Body of pancreas (tissue), 4 donors: ENCODE data around the gene ANGPTL8. TPM values are rescaled to one million over a fixed set of nuclear protein-coding genes. Genes with fewer than 3 reads are reported as not detected.

Experiments
- ATAC-seq: fragments of 150-250 bp; one replicate; pipeline ENCODE4 v1.9.1; 2016
- DNase-seq, 4 donors: peaks; one replicate each; pipeline ENCODE4 v3.0.0-alpha.2; 2019
- H3K27ac ChIP-seq, 4 donors: fragments of 200-600 bp; sonication (generic); 1 replicate in 3 of 4; 2 replicates in 1 of 4; pipeline versions ENCODE4 v1.5.1 to v1.6.1; 2016 to 2019; ENCODE audit warnings: mild to moderate bottlenecking in 1 of 4, mixed read lengths in 1 of 4, moderate library complexity in 1 of 4
- H3K27me3 ChIP-seq, 2 donors: fragments of 200-600 bp; sonication (generic); one replicate each; pipeline ENCODE4 v1.6.0; 2016; ENCODE audit warnings: mild to moderate bottlenecking in 1 of 2
- H3K36me3 ChIP-seq, 2 donors: fragments of 200-600 bp; sonication (generic); replicated peaks in 1 of 2; 2 replicates each; pipeline ENCODE4 v1.5.1; 2016; ENCODE audit warnings: low read depth in 2 of 2; ENCODE audit not compliant: insufficient read depth in 1 of 2
- H3K4me1 ChIP-seq: fragments of 200-600 bp; sonication (generic); one replicate; pipeline ENCODE4 v1.6.0; 2016
- H3K4me3 ChIP-seq, 2 donors: fragments of 200-600 bp; sonication (generic); 1 replicate in 1 of 2; 2 replicates in 1 of 2; pipeline ENCODE4 v1.5.1; 2016 to 2019
- H3K9me3 ChIP-seq, 3 donors: fragments of 200-600 bp; sonication (generic); 1 replicate in 2 of 3; 2 replicates in 1 of 3; pipeline ENCODE4 v1.5.1; 2016
- POLR2A ChIP-seq, 3 donors: fragments of 450-650 bp; IDR thresholded peaks; one replicate each; pipeline ENCODE4 v1.6.1; 2016; ENCODE audit warnings: antibody characterized with exemption in 3 of 3, mild to moderate bottlenecking in 2 of 3
- WGBS, 2 donors: methylation state at CpG; one replicate each; pipeline ENCODE4 v1.1.5; 2017; 5-methylcytosine and 5-hydroxymethylcytosine counted together
- intact Hi-C: fragments of 100-400 bp; cut with DNase I; formaldehyde crosslinking; loops from one replicate; pipeline ENCODE4 v1.15.1; 2023
- total RNA-seq, 2 donors: library from RNA; depleted of rRNA; stranded (reverse); fragments of >200 nt; gene quantifications; one replicate each; pipeline ENCODE4 v1.1.0, GENCODE V29; 2016
- TF ChIP-seq, protein P1 (sequence below), 7 experiments: fragments of 450-650 bp in 4 of 7; fragments of 200-600 bp in 3 of 7; sonication (generic) in 3 of 7; IDR thresholded peaks; one replicate each; pipeline ENCODE4 v1.5.1; 2016 to 2019; ENCODE audit warnings: antibody characterized with exemption in 7 of 7

ANGPTL8 gene
- total RNA-seq, 2 donors from 2014 or later: not detected

DNA sequence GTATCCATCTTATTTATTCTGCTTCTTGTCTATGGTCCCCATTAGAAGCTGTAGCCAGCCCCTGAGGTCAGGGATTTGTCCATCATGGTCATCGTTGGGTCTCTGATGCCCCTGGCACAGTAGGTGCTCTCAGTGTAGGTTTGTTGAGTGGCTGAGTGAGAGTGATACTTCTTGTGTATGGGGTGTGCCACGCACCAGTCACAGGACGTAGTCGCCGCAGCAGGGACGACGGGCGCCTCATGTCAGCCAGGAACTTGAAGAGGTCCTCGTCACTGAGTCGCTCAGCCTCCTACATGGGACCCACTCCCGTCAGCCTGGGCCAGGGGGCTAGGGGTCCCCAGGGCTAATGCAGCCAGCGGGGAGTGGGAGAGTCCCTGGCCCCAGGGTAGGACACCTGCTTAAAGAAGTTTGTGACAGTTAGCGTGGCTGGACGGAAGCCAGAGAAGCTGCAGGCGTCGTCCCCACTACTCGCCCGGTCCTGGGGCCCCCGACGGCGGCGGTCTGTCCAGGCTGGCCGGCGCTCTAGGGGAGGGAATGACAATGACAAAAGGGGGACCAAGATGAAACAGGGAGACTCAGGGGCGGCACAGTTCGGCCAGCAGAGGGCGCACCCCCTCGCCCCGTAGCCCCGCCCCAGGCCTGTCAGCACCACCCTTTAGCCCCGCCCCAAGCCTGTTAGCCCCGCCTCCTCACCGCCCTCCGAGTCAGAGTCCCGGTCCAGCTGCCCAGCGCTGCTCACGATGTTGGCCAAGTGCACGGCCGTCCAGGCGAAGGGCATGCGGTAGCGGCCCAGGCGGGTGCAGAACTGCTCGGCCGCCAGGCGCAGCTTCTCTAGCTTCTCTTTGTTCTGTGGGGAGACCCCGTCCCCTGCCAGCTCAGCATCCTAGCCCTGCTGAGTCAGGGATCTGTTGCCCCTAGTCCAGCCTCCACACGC is 3.7 kb downstream of the ANGPTL8 start:
- Histone ChIP-seq H3K9me3 (no peaks in the 10 kb centered on the region), H3K27ac (peak overlapping the region in 2 of 4 donors; percentile 6 to 25), H3K27me3 (no peaks in the 10 kb centered on the region), H3K4me3 (no peak overlapping the region), H3K36me3 (peaks cover 0 to 4% of the 10 kb centered on the region in 2 donors), H3K4me1 (peaks cover 6% of the 10 kb centered on the region)
- intact Hi-C loops: no loop called here
- WGBS, 2 donors: 47 to 82% methylated on average over 22 to 43 of the region's 48 CpGs
- peak; percentile 93 to 97 (median 94) for DNase-seq
- TF ChIP-seq POLR2A (IDR thresholded peaks at IDR 0.05): no peak
- TF ChIP-seq, protein P1, sequence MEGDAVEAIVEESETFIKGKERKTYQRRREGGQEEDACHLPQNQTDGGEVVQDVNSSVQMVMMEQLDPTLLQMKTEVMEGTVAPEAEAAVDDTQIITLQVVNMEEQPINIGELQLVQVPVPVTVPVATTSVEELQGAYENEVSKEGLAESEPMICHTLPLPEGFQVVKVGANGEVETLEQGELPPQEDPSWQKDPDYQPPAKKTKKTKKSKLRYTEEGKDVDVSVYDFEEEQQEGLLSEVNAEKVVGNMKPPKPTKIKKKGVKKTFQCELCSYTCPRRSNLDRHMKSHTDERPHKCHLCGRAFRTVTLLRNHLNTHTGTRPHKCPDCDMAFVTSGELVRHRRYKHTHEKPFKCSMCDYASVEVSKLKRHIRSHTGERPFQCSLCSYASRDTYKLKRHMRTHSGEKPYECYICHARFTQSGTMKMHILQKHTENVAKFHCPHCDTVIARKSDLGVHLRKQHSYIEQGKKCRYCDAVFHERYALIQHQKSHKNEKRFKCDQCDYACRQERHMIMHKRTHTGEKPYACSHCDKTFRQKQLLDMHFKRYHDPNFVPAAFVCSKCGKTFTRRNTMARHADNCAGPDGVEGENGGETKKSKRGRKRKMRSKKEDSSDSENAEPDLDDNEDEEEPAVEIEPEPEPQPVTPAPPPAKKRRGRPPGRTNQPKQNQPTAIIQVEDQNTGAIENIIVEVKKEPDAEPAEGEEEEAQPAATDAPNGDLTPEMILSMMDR (IDR thresholded peaks at IDR 0.05): peak; percentile 51 to 75 (median 59)
- peak; percentile 90 for ATAC-seq

DNA sequence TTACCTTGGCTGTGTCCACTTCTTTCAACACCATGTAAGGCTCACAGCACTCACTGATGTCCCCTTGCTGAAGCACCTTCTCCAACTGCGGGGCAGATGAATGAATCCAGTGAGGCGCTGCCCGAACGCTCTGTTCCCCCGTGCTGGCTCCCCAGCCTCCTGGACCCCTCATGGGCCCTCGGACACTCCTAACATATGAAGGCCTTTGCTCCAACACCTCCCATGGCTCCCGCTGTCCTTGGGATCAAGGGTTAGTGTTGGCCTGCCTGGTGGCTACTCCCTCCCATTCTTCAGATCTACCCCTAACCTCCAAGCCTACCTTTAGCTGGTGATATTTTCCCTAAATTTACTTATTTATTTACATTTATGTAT is 4.4 kb downstream of the ANGPTL8 start:
- ATAC-seq (no peak), DNase-seq (no peak)
- Histone ChIP-seq H3K4me3 (no peak overlapping the region), H3K9me3 (no peaks in the 10 kb centered on the region), H3K4me1 (peaks cover 6% of the 10 kb centered on the region), H3K27me3 (no peaks in the 10 kb centered on the region), H3K27ac (peak overlapping the region in 2 of 4 donors; percentile 6 to 25), H3K36me3 (peaks cover 0 to 6% of the 10 kb centered on the region in 2 donors)
- WGBS, 2 donors: 86 to 97% methylated on average over 7 of the region's 7 CpGs
- intact Hi-C loops: no loop called here
- TF ChIP-seq POLR2A (IDR thresholded peaks at IDR 0.05): no peak
- TF ChIP-seq, protein P1 (IDR thresholded peaks at IDR 0.05): no peak

DNA sequence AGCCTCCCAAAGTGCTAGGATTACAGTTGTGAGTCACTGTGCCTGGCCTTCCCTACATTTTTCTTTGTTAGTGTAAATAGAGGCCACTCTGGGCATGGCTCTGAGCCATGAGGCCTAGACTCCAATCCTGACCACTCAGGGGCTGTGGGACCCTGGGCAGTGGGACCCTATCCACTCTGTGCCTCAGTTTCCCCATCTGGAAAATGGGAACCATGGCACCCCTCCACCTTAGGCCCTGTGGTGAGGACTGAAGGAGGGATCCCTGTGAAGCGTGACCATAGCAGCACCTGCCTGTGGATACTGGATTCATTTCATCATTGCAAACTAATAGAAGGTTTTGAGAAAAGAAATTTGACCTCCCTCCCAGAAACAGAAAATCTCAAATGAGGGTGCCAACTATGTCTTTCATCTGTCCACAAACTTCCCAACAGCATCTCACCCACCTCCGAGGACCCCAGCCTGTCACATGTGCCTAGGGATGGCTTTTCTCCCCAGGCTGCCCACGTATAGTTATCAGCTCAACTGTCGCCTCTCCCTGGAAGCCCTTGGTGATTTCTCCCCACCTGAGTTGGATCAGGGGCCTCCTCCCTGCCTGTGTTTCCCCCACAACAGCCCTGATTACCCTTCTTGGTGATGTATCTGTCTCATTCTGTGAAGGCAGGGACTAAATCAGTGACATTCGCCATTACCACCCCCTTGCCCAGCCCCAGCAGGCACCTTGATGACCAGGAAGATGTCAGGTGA is 5.6 kb downstream of the ANGPTL8 start:
- no peak for ATAC-seq
- Histone ChIP-seq H3K27me3 (no peaks in the 10 kb centered on the region), H3K27ac (no peak overlapping the region), H3K9me3 (no peaks in the 10 kb centered on the region), H3K36me3 (peaks cover 0 to 6% of the 10 kb centered on the region in 2 donors), H3K4me3 (no peak overlapping the region), H3K4me1 (peaks cover 6% of the 10 kb centered on the region)
- TF ChIP-seq POLR2A (IDR thresholded peaks at IDR 0.05): no peak
- TF ChIP-seq, protein P1 (IDR thresholded peaks at IDR 0.05): no peak
- WGBS, 2 donors: 96 to 98% methylated on average over 5 of the region's 5 CpGs
- intact Hi-C loops: no loop called here
- no peak for DNase-seq

DNA sequence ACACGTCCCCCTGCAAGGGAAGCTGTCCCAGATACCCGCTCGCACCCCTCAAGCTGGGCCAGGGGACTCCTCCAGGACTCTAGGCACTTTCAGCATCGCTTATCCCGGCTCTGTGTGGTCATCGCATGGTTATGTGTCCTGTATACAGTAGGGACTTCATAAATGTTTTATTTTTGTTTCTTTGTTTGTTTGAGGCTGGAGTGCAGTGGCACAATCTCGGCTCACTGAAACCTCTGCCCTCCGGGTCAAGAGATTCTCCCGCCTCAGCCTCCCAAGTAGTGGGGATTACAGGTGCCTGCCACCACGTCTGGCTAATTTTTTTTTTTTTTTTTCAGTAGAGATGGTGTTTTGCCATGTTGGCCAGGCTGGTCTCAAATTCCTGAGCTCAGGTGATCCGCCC is 7.5 kb downstream of the ANGPTL8 start:
- no peaks in the 10 kb centered on the region for H3K9me3 ChIP-seq
- peaks cover 0 to 7% of the 10 kb centered on the region in 2 donors for H3K36me3 ChIP-seq
- DNase-seq (no peak), ATAC-seq (no peak)
- TF ChIP-seq POLR2A (IDR thresholded peaks at IDR 0.05): no peak
- TF ChIP-seq, protein P1 (IDR thresholded peaks at IDR 0.05): no peak
- intact Hi-C loops: no loop called here
- no peak overlapping the region for H3K27ac ChIP-seq
- 88 to 93% methylated on average over 10 of the region's 11 CpGs for WGBS, 2 donors
- H3K27me3 ChIP-seq: no peaks in the 10 kb centered on the region
- peaks cover 6% of the 10 kb centered on the region for H3K4me1 ChIP-seq
- H3K4me3 ChIP-seq: no peak overlapping the region
